ENCODE results near the gene JAK3. TPM values are rescaled to one million over a fixed set of nuclear protein-coding genes. Genes with fewer than 3 reads are reported as not detected.

The JAK3 gene
- polyA plus RNA-seq, 1 of the 3 experiments (the other 2 are of a cell fraction), result 1.3 TPM

- H3K4me2 ChIP-seq, result no peak overlapping the region
- H3K27me3 ChIP-seq (ENCODE audit: insufficient read depth), result no peaks in the 10 kb centered on the region
- DNase-seq, result no peak
- H3F3A ChIP-seq (replicated peaks; ENCODE audit: insufficient read depth), result peaks cover 34% of the 10 kb centered on the region
- H3K4me3 ChIP-seq (ENCODE audit: low read depth in 2 of 2, low read length in 1 of 2), result no peak overlapping the region
- 94% methylated on average over 16 of the region's 31 CpGs for WGBS (ENCODE audit: low lambda C conversion rate)
- peaks cover 56% of the 10 kb centered on the region for H4K20me1 ChIP-seq (ENCODE audit: insufficient read depth)
- POLR2A ChIA-PET, result no interaction called here
- CTCF ChIA-PET, result interaction anchor here (13.8 kb wide), 1 partner anchor 71 kb away, joined by 139 read pairs; the partner anchor contains the start of gene CCDC124
- no peak overlapping the region for H2AFZ ChIP-seq (ENCODE audit: low read depth)
- peaks cover 0 to 17% of the 10 kb centered on the region in 2 experiments; a peak in 1 of 4 replicates for H3K4me1 ChIP-seq (ENCODE audit: control insufficient read depth in 1 of 2, insufficient read depth in 2 of 2, low read depth in 1 of 2, low read length in 1 of 2)
- H3K36me3 ChIP-seq (replicated peaks in 1 of 2; ENCODE audit: control insufficient read depth in 1 of 2, insufficient read depth in 2 of 2, low read length in 1 of 2), result peaks cover 33 to 50% of the 10 kb centered on the region in 2 experiments
- H3K9ac ChIP-seq, result no peak overlapping the region
- H3K27ac ChIP-seq (ENCODE audit: low read depth in 2 of 2, low read length in 1 of 2), result no peak overlapping the region
- peaks cover 31% of the 10 kb centered on the region for H3K79me2 ChIP-seq (ENCODE audit: insufficient read depth)
- no peaks in the 10 kb centered on the region for H3K9me3 ChIP-seq
- TF ChIP-seq FOXM1 (IDR thresholded peaks at IDR 0.05; ENCODE audit: low read depth) (no peak), CTCF (IDR thresholded peaks at IDR 0.05) (no peak), FOXJ3 (CRISPR knock-in tag; IDR thresholded peaks at IDR 0.05) (no peak), SIN3A (IDR thresholded peaks at IDR 0.05; ENCODE audit: borderline replicate concordance, low read depth, low read length) (no peak), PBX3 (IDR thresholded peaks at IDR 0.05) (no peak), MXI1 (IDR thresholded peaks at IDR 0.05; ENCODE audit: low read depth, low read length) (no peak), GATA2 (CRISPR knock-in tag; IDR thresholded peaks at IDR 0.05) (no peak), MAX (IDR thresholded peaks at IDR 0.05; ENCODE audit: low read depth) (no peak), IRF3 (IDR thresholded peaks at IDR 0.05; ENCODE audit: low read depth, low read length) (no peak), POLR2AphosphoS5 (IDR thresholded peaks at IDR 0.05; ENCODE audit: low read depth, low read length) (no peak), EZH2phosphoT487 (IDR thresholded peaks at IDR 0.05; ENCODE audit: borderline replicate concordance, low read depth) (no peak), CHD2 (IDR thresholded peaks at IDR 0.05; ENCODE audit: low read length, partially characterized antibody) (no peak), GABPA (IDR thresholded peaks at IDR 0.05; ENCODE audit: low read depth) (no peak), TEAD4 (IDR thresholded peaks at IDR 0.05; ENCODE audit: borderline replicate concordance, insufficient read depth) (no peak), FOSL2 (IDR thresholded peaks at IDR 0.05; ENCODE audit: borderline replicate concordance, low read depth) (no peak)
- H3K9me2 ChIP-seq, result no peaks in the 10 kb centered on the region
Measured at GRCh38 chr19:17862711-17863519, 15.1 kb upstream of the JAK3 start.

All from SK-N-SH (cell line).